NB4 (cell line): Measurements from ENCODE around the gene FILIP1L.

ENCODE experiments used
- POLR2A ChIP-seq: IDR thresholded peaks from 2 replicates; pipeline ENCODE4 v1.6.1; 2011; ENCODE audit warnings: mild to moderate bottlenecking; ENCODE audit not compliant: insufficient read length; ENCODE audit errors: extremely low read depth
- TF ChIP-seq, protein P1 (sequence below): IDR thresholded peaks from one replicate; pipeline ENCODE4 v1.5.1; 2012; ENCODE audit warnings: low read depth, low read length

DNA sequence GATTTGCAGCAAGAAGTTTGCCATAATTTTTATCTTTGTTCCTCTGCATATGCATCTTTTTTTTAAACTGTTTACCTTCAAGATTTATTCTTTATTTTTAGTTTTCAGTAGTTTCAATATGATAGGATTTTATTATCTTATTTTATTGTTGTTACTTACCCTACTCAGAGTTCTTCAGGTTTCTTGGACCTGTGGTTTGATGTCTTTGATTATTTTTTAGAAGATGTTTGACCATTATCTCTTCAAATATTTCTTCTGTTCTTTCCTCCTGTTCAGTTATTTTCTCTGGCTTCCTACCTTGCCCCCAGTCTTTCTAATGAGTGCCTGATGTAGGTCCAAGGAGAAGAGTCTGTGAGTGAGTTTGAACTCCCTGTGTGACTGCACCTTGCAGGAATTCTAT is 137.7 kb downstream of the FILIP1L start:
- TF ChIP-seq, protein P1, sequence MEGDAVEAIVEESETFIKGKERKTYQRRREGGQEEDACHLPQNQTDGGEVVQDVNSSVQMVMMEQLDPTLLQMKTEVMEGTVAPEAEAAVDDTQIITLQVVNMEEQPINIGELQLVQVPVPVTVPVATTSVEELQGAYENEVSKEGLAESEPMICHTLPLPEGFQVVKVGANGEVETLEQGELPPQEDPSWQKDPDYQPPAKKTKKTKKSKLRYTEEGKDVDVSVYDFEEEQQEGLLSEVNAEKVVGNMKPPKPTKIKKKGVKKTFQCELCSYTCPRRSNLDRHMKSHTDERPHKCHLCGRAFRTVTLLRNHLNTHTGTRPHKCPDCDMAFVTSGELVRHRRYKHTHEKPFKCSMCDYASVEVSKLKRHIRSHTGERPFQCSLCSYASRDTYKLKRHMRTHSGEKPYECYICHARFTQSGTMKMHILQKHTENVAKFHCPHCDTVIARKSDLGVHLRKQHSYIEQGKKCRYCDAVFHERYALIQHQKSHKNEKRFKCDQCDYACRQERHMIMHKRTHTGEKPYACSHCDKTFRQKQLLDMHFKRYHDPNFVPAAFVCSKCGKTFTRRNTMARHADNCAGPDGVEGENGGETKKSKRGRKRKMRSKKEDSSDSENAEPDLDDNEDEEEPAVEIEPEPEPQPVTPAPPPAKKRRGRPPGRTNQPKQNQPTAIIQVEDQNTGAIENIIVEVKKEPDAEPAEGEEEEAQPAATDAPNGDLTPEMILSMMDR = no peak
- TF ChIP-seq POLR2A = no peak
